Raji (cell line): ENCODE measurements around the gene NOSTRIN.

ENCODE experiments used
- POLR2A ChIP-seq: IDR thresholded peaks from 2 replicates; pipeline ENCODE4 v1.6.1; 2011; ENCODE audit warnings: low read depth, low read length, control low read depth; ENCODE audit not compliant: insufficient read depth

The NOSTRIN gene

DNA sequence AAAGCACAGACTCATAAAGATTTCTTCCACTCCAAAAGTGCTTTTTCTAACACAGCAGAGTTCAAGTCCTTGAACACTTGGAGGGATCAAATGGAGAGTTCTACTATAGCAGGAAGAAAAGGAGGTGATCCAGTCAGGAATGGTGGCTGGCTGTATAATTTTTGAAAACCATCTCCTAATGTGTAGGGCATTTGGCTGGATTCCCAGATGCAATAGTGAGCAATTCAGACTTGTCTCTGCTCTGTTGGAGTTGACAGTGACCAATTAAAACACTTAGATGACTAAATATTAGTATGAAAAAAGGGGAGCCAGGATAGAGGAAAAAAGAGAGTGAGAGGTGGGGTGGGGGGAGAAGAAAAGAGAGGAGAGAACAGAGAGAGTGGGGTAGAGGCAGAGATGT lies 93.3 kb downstream of the NOSTRIN start:
- no peak for TF ChIP-seq POLR2A

GRCh38 chr2:168896783-168897182 lies 94.3 kb downstream of the NOSTRIN start:
- TF ChIP-seq POLR2A, result no peak

DNA sequence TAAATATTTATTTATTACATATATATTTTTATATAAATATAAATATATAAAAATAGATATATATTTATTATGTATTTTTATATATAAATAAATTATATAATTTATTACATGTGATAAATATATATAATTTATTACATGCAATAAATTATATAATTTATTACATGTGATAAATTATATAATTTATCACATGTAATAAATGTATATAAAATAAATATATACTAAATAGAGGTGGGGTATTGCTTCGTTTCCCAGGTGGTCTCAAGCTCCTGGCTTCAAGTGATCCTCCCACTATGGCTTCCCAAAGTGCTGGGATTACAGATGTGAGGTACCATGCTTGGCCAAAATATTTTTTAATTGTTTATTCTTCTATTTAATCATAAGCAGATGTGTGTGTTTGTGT lies 95.0 kb downstream of the NOSTRIN start:
- TF ChIP-seq POLR2A, result no peak

DNA sequence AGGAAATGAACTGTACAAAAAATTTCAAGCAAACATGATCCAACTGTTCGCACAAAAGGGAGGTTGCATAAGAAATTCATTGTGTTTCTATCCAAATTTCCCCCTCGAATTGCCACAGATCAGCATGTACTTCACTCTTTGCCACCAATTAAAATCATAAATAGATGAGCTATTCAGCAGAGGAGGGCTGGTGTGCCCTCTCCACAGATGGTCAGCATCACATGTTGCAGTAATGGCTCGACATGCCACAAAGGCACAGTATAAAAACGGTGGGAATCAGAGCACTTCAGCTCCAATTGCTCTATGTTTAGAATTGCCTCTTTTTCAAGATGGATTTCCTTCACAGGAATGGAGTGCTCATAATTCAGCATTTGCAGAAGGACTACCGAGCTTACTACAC lies 98.6 kb downstream of the NOSTRIN start, which contains the start of gene G6PC2:
Gene G6PC2 (plus strand): TSS at position 289 of the 400 bp plus-strand sequence. CDS start 41 bp downstream, at position 330.
- TF ChIP-seq POLR2A, result no peak

DNA sequence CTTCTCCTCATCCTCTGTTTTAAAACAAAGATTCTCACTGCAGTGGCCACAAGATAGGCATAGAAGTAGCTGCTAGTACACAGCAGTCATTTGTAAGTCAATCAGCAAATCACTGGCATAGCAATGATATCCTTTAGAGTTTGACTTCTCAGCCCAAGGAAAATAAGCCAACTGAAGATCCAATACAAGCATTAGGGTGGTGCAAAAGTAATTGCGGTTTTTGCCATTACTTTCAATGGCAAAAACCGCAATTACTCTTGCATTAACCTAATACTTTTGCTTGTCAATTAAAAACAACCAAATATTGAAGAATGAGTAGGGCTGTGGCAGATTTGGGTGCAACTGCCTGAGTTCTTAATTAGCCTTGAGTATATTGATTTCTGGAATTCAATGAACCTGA lies 101.5 kb downstream of the NOSTRIN start:
- TF ChIP-seq POLR2A, result no peak

- no peak for TF ChIP-seq POLR2A
Observed at GRCh38 chr2:168904358-168904757, 101.9 kb downstream of the NOSTRIN start.

DNA sequence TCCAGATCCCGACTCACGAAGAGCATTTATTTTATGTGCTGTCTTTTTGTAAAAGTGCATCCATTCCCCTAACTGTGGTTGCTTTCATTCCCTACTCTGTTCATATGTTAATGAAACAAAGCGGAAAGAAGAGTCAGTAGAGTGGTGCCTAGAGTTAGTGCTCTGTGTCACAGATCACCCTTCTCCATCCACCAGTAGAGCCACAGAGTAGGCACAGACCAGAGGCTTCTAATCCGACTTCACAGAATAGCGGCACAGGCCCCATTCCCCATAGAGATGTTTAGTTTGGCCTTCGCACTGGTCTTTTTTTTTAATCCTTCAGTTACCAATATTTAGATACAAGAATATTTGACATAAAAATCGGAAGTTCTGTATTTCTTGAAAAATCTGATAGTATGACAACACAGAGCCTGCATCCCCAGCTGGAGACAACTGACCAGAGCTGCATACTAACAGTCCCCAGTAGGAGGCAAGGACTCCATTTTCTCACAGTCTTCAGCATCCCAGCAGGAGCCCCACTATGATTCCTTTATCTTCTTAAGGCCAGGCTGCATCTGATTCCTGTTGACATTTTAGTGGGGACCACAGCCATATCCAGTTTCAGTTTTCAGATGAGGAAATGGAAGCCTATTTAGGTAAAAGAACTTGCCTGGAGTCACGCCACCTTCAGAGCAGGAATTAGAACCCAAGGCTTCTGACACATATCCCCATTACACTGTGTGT lies 105.7 kb downstream of the NOSTRIN start:
- TF ChIP-seq POLR2A, result no peak

- TF ChIP-seq POLR2A, result no peak
Observed at GRCh38 chr2:168910330-168910729, 107.9 kb downstream of the NOSTRIN start.

DNA sequence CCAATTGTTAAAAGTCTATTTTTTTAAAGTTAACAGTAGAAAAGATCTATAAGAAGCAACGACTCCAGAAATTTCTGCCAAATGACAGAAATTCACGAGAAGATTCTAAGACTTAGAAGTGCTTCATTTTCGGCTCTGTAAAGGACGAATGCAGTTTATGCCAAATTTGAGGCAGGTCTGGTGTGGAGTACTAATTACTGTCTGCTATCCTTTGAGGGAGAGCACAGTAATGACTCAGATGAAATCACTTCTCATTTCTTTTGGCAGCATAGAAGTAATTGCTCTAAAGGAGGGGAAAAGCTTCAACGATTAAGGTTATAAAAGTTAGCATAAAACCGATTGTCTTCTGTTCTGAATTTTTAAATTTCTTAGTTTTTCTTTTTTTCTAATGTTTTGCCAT lies 110.0 kb downstream of the NOSTRIN start:
- TF ChIP-seq POLR2A, result no peak

DNA sequence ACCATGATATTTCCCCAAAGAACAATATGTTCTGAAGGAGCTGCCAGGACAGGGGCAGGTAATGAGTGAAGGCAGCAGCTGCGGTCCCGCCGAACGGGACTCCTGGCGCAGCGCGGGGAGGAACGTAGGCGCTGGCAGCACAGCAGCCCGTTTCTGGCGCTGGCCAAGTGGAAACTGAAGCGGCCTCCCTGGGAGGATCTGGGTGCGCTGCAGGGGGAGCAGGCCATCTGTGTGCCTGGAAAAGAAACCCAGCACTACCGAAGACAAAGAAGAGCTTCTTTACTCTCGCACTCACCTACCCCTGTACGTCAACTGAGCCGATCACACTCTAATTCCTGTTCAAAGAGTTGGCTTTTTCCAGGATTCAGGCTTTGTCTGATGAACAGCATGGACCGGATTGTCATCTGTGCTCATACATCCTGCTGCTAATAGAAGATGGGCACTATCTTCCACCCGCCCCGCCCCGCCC lies 110.5 kb downstream of the NOSTRIN start:
- no peak for TF ChIP-seq POLR2A

GRCh38 chr2:168913495-168913894 lies 111.1 kb downstream of the NOSTRIN start:
- TF ChIP-seq POLR2A, result no peak
